ENCODE measurements around the gene DBT. TPM values are rescaled to one million over a fixed set of nuclear protein-coding genes. Genes with fewer than 3 reads are reported as not detected.
A peak's percentile ranks its signal among the peaks of the same experiment; 100 is the strongest.

Gene DBT
- total RNA-seq, 1 donor from 2014 or later, result 13.7 TPM

DNA sequence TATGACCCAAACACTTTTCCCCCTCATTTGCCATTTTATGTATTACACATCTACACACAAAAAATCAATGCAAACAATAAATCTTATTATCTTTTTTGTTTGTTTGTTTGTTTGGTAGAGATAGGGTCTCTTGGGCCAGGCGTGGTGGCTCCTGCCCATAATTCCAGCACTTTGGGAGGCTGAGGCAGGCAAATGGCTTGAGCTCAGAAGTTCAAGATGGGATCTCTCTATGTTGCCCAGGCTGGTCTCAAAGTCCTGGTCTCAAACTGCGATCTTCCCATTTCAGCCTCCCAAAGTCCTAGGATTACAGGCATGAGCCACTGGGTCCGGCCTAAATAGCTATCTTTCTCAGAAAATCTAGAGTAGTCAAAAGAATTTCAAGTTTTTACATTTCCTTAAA lies 1.2 kb upstream of the DBT start:
- no peaks in the 10 kb centered on the region for H4K20me1 ChIP-seq (ENCODE audit: low read depth)
- H3K4me3 Mint-ChIP-seq, result peak overlapping the region; percentile 65
- no peaks in the 10 kb centered on the region for H3F3A ChIP-seq (ENCODE audit: low read depth)
- no peaks in the 10 kb centered on the region for H3K36me3 ChIP-seq
- H3K4me3 ChIP-seq, result no peak overlapping the region
- no peak for DNase-seq (ENCODE audit: low spot score)
- TF ChIP-seq, protein P1, sequence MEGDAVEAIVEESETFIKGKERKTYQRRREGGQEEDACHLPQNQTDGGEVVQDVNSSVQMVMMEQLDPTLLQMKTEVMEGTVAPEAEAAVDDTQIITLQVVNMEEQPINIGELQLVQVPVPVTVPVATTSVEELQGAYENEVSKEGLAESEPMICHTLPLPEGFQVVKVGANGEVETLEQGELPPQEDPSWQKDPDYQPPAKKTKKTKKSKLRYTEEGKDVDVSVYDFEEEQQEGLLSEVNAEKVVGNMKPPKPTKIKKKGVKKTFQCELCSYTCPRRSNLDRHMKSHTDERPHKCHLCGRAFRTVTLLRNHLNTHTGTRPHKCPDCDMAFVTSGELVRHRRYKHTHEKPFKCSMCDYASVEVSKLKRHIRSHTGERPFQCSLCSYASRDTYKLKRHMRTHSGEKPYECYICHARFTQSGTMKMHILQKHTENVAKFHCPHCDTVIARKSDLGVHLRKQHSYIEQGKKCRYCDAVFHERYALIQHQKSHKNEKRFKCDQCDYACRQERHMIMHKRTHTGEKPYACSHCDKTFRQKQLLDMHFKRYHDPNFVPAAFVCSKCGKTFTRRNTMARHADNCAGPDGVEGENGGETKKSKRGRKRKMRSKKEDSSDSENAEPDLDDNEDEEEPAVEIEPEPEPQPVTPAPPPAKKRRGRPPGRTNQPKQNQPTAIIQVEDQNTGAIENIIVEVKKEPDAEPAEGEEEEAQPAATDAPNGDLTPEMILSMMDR (IDR thresholded peaks at IDR 0.05), result no peak
- TF ChIP-seq EZH2phosphoT487 (IDR thresholded peaks at IDR 0.05) (no peak), EZH2 (IDR thresholded peaks at IDR 0.05) (no peak)
- H3K4me2 ChIP-seq, result no peak overlapping the region
- H3K79me2 ChIP-seq (ENCODE audit: low read depth), result peaks cover 37% of the 10 kb centered on the region
- H3K9me3 Mint-ChIP-seq, result no peaks in the 10 kb centered on the region
- no peak overlapping the region for H2AFZ ChIP-seq (replicated peaks)
- no peak overlapping the region for H3K27ac ChIP-seq
- peaks cover 6% of the 10 kb centered on the region for H3K4me1 Mint-ChIP-seq
- H3K27me3 Mint-ChIP-seq (ENCODE audit: insufficient read depth, low read depth), result no peaks in the 10 kb centered on the region
- no peaks in the 10 kb centered on the region for H3K27me3 ChIP-seq
- no peak overlapping the region for H3K9ac ChIP-seq
- no peaks in the 10 kb centered on the region for H3K9me3 ChIP-seq (ENCODE audit: low read depth)
- H3K4me1 ChIP-seq, result peaks cover 4% of the 10 kb centered on the region
- H3K27ac Mint-ChIP-seq, result no peak overlapping the region
- no peaks in the 10 kb centered on the region for H3K36me3 Mint-ChIP-seq

- peak overlapping the region; percentile 65 for H3K4me3 Mint-ChIP-seq
- Histone ChIP-seq H2AFZ (replicated peaks) (peak overlapping the region; percentile 40), H3K36me3 (no peaks in the 10 kb centered on the region), H3K9me3 (ENCODE audit: low read depth) (no peaks in the 10 kb centered on the region), H3K27ac (no peak overlapping the region), H3K9ac (no peak overlapping the region), H3K79me2 (ENCODE audit: low read depth) (peaks cover 42% of the 10 kb centered on the region), H3K27me3 (no peaks in the 10 kb centered on the region), H3K4me3 (peak overlapping the region; percentile 80), H3F3A (ENCODE audit: low read depth) (no peaks in the 10 kb centered on the region), H4K20me1 (ENCODE audit: low read depth) (no peaks in the 10 kb centered on the region), H3K4me1 (peaks cover 4% of the 10 kb centered on the region), H3K4me2 (peak overlapping the region; percentile 63)
- H3K9me3 Mint-ChIP-seq, result no peaks in the 10 kb centered on the region
- TF ChIP-seq, protein P1 (IDR thresholded peaks at IDR 0.05), result no peak
- no peak for TF ChIP-seq EZH2phosphoT487 (IDR thresholded peaks at IDR 0.05)
- no peaks in the 10 kb centered on the region for H3K36me3 Mint-ChIP-seq
- DNase-seq (ENCODE audit: low spot score), result no peak
- H3K27ac Mint-ChIP-seq, result no peak overlapping the region
- peaks cover 6% of the 10 kb centered on the region for H3K4me1 Mint-ChIP-seq
- no peaks in the 10 kb centered on the region for H3K27me3 Mint-ChIP-seq (ENCODE audit: insufficient read depth, low read depth)
These were observed 630 bp upstream of the DBT start for GRCh38 chr1:100250264-100250663.

DNA sequence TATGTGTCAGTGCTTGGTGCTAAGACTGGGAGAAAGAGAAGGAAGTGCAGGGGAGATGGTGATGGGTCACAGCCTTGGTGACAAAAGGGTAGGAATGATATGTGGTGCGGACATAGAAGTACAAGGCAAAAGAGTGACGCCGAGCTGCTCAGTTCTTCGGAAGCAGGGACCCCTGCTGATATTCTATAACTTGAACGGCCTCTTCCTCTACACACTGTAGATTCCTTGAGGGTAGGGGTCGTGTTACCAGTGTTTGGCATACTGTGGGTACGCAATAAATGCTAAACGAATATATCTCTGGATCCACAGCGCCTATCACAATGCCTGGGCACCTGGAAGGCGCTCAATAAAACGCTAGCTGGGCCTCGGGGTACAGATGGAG lies 488 bp downstream of the DBT start:
- no peaks in the 10 kb centered on the region for H3K36me3 ChIP-seq
- peaks cover 4% of the 10 kb centered on the region for H3K4me1 ChIP-seq
- TF ChIP-seq EZH2 (IDR thresholded peaks at IDR 0.05) (no peak), EZH2phosphoT487 (IDR thresholded peaks at IDR 0.05) (no peak)
- TF ChIP-seq, protein P1 (IDR thresholded peaks at IDR 0.05), result no peak
- no peaks in the 10 kb centered on the region for H3K36me3 Mint-ChIP-seq
- H3K9me3 ChIP-seq (ENCODE audit: low read depth), result no peaks in the 10 kb centered on the region
- no peaks in the 10 kb centered on the region for H4K20me1 ChIP-seq (ENCODE audit: low read depth)
- no peaks in the 10 kb centered on the region for H3K27me3 Mint-ChIP-seq (ENCODE audit: insufficient read depth, low read depth)
- peak overlapping the region; percentile 83 for H3K9ac ChIP-seq
- H3K27ac Mint-ChIP-seq, result no peak overlapping the region
- no peaks in the 10 kb centered on the region for H3K9me3 Mint-ChIP-seq
- peak overlapping the region; percentile 78 for H2AFZ ChIP-seq (replicated peaks)
- H3K4me3 ChIP-seq, result peak overlapping the region; percentile 80
- no peaks in the 10 kb centered on the region for H3F3A ChIP-seq (ENCODE audit: low read depth)
- peaks cover 6% of the 10 kb centered on the region for H3K4me1 Mint-ChIP-seq
- peak; percentile 28 for DNase-seq (ENCODE audit: low spot score)
- H3K4me3 Mint-ChIP-seq, result no peak overlapping the region
- peaks cover 54% of the 10 kb centered on the region for H3K79me2 ChIP-seq (ENCODE audit: low read depth)
- peak overlapping the region; percentile 24 for H3K27ac ChIP-seq
- peak overlapping the region; percentile 91 for H3K4me2 ChIP-seq
- no peaks in the 10 kb centered on the region for H3K27me3 ChIP-seq
